PC-9 (cell line): ENCODE results near the gene ZNF333. TPM values are rescaled to one million over a fixed set of nuclear protein-coding genes. Genes with fewer than 3 reads are reported as not detected.

Experiments
- BruUV-seq: library from RNA; stranded (reverse); fragments of 400-500 nt; replicated peaks from 2 replicates; lab custom pipeline; 2021; lab: Mats Ljungman, UMichigan
- CTCF ChIA-PET: fragments of 300-600 bp; sonication (Branson Sonifier 250); formaldehyde crosslinking; loops from one replicate; lab custom pipeline; 2022; ENCODE audit warnings: antibody characterized with exemption; lab: Charles Lee
- POLR2A ChIA-PET: fragments of 300-600 bp; sonication (Branson Sonifier 250); formaldehyde crosslinking; loops from one replicate; lab custom pipeline; 2022; ENCODE audit warnings: antibody characterized with exemption; ENCODE audit not compliant: unreplicated experiment; lab: Charles Lee
- DNase-seq, 2 experiments: peaks; one replicate each; pipeline versions ENCODE4 v3.0.0 to v3.0.0-alpha.2; 2015 to 2022; ENCODE audit warnings: mixed read lengths in 1 of 2
- H2AFZ ChIP-seq: fragments of 200-600 bp; sonication (generic); 2 replicates; pipeline ENCODE4 v1.8.1; 2017; ENCODE audit warnings: antibody characterized with exemption
- H3F3A ChIP-seq: fragments of 200-600 bp; sonication (generic); 2 replicates; pipeline ENCODE4 v1.8.1; 2017; ENCODE audit warnings: antibody characterized with exemption, mild to moderate bottlenecking, low read depth; ENCODE audit not compliant: insufficient read depth
- H3K27ac ChIP-seq: fragments of 200-600 bp; sonication (generic); 2 replicates; pipeline ENCODE4 v1.6.1; 2016; ENCODE audit warnings: mixed run types
- H3K27me3 ChIP-seq: fragments of 200-600 bp; sonication (generic); 2 replicates; pipeline ENCODE4 v1.6.1; 2016; ENCODE audit warnings: low read depth, mixed run types; ENCODE audit not compliant: insufficient read depth
- H3K36me3 ChIP-seq: fragments of 200-600 bp; sonication (generic); 2 replicates; pipeline ENCODE4 v1.6.1; 2016; ENCODE audit warnings: low read depth, mixed run types
- H3K4me1 ChIP-seq: fragments of 200-600 bp; sonication (generic); replicated peaks from 2 replicates; pipeline ENCODE4 v1.6.1; 2016; ENCODE audit warnings: mixed run types; ENCODE audit not compliant: insufficient read depth
- H3K4me2 ChIP-seq: fragments of 200-600 bp; sonication (generic); 2 replicates; pipeline ENCODE4 v1.6.1; 2017; ENCODE audit warnings: mixed run types
- H3K4me3 ChIP-seq: fragments of 200-600 bp; sonication (generic); 2 replicates; pipeline ENCODE4 v1.6.1; 2016; ENCODE audit warnings: mixed run types
- H3K79me2 ChIP-seq: fragments of 200-600 bp; sonication (generic); 2 replicates; pipeline ENCODE4 v1.6.1; 2017; ENCODE audit warnings: low read depth, mixed run types
- H3K9me2 ChIP-seq: fragments of 200-600 bp; sonication (generic); 2 replicates; pipeline ENCODE4 v1.8.1; 2017; ENCODE audit warnings: mild to moderate bottlenecking; ENCODE audit not compliant: insufficient read depth
- H3K9me3 ChIP-seq: fragments of 200-600 bp; sonication (generic); 2 replicates; pipeline ENCODE4 v1.8.1; 2016; ENCODE audit warnings: low read depth; ENCODE audit not compliant: insufficient read depth
- H4K20me1 ChIP-seq: fragments of 200-600 bp; sonication (generic); 2 replicates; pipeline ENCODE4 v1.8.1; 2017; ENCODE audit not compliant: insufficient read depth
- CTCF ChIP-seq: fragments of 200-600 bp; sonication (generic); conservative IDR thresholded peaks from 2 replicates; pipeline ENCODE4 v1.6.1; 2017; ENCODE audit warnings: mixed run types, antibody characterized with exemption, mild to moderate bottlenecking, moderate library complexity
- EZH2 ChIP-seq: fragments of 200-600 bp; sonication (generic); IDR thresholded peaks from 2 replicates; pipeline ENCODE4 v1.8.0; 2017; ENCODE audit warnings: antibody characterized with exemption, low read depth
- intact Hi-C: fragments of 100-400 bp; cut with micrococcal nuclease; formaldehyde crosslinking; loops from one replicate; pipeline ENCODE4 v1.10.0; 2022; ENCODE audit not compliant: unreplicated experiment
- total RNA-seq: library from RNA; stranded (reverse); gene quantifications from 2 replicates; pipeline ENCODE4 v1.2.3, GENCODE V29; 2021

ZNF333 gene
- total RNA-seq, 1 experiment from 2014 or later = 10.1 TPM

GRCh38 chr19:14670408-14670807, 19.4 kb upstream of the ZNF333 start:
- TF ChIP-seq EZH2 (no peak), CTCF (no peak)
- Histone ChIP-seq H3K9me2 (no peaks in the 10 kb centered on the region), H3K79me2 (no peaks in the 10 kb centered on the region), H4K20me1 (no peaks in the 10 kb centered on the region; the same call in 1 of the 2 replicates), H3K4me3 (no peak overlapping the region), H2AFZ (no peak overlapping the region), H3K9me3 (no peaks in the 10 kb centered on the region), H3K27me3 (peaks cover 75% of the 10 kb centered on the region), H3K27ac (no peak overlapping the region), H3K4me2 (no peak overlapping the region), H3F3A (peaks cover 9% of the 10 kb centered on the region; the same call in 1 of the 2 replicates), H3K36me3 (no peaks in the 10 kb centered on the region), H3K4me1 (no peaks in the 10 kb centered on the region)
- no peak for DNase-seq
- CTCF ChIA-PET = no interaction called here
- intact Hi-C loops = no loop called here
- BruUV-seq = no TSS peak
- POLR2A ChIA-PET = no interaction called here

GRCh38 chr19:14672188-14672872, 17.5 kb upstream of the ZNF333 start:
- peaks cover 9% of the 10 kb centered on the region; the same call in 1 of the 2 replicates for H3F3A ChIP-seq
- ChIA-PET POLR2A (no interaction called here), CTCF (no interaction called here)
- H3K27ac ChIP-seq = no peak overlapping the region
- no peak overlapping the region for H3K4me3 ChIP-seq
- intact Hi-C loops = no loop called here
- H2AFZ ChIP-seq = no peak overlapping the region
- DNase-seq = no peak
- H3K4me1 ChIP-seq = no peaks in the 10 kb centered on the region
- BruUV-seq = no TSS peak
- no peak overlapping the region for H3K4me2 ChIP-seq
- H4K20me1 ChIP-seq = no peaks in the 10 kb centered on the region; the same call in 1 of the 2 replicates
- H3K9me2 ChIP-seq = no peaks in the 10 kb centered on the region
- TF ChIP-seq CTCF (no peak), EZH2 (no peak)
- H3K27me3 ChIP-seq = peaks cover 91% of the 10 kb centered on the region
- no peaks in the 10 kb centered on the region for H3K79me2 ChIP-seq
- H3K9me3 ChIP-seq = no peaks in the 10 kb centered on the region
- no peaks in the 10 kb centered on the region for H3K36me3 ChIP-seq

GRCh38 chr19:14673088-14673487, 16.8 kb upstream of the ZNF333 start:
- Histone ChIP-seq H3K27me3 (peaks cover 95% of the 10 kb centered on the region), H3K4me2 (no peak overlapping the region), H2AFZ (no peak overlapping the region), H3K9me3 (no peaks in the 10 kb centered on the region), H3K4me1 (no peaks in the 10 kb centered on the region), H3K27ac (no peak overlapping the region), H3K36me3 (no peaks in the 10 kb centered on the region), H3F3A (peaks cover 9% of the 10 kb centered on the region; the same call in 1 of the 2 replicates), H3K79me2 (no peaks in the 10 kb centered on the region), H3K4me3 (no peak overlapping the region), H3K9me2 (no peaks in the 10 kb centered on the region), H4K20me1 (no peaks in the 10 kb centered on the region; the same call in 1 of the 2 replicates)
- TF ChIP-seq CTCF (no peak), EZH2 (no peak)
- BruUV-seq = no TSS peak
- ChIA-PET POLR2A (no interaction called here), CTCF (no interaction called here)
- DNase-seq = no peak
- intact Hi-C loops = no loop called here
